ENCODE results near the gene TMC8.
A peak's percentile ranks its signal among the peaks of the same experiment; 100 is the strongest.

TMC8 gene

GRCh38 chr17:78125976-78126894 is 4.3 kb upstream of the TMC8 start:
- H3K9me3 ChIP-seq (ENCODE audit: severe bottlenecking) = no peaks in the 10 kb centered on the region
- H3K36me3 ChIP-seq (ENCODE audit: low read depth) = peaks cover 20% of the 10 kb centered on the region
- no peak overlapping the region for H3K4me3 ChIP-seq (ENCODE audit: severe bottlenecking)
- H3K27ac ChIP-seq (ENCODE audit: poor library complexity, severe bottlenecking) = peak overlapping the region; percentile 51
- no peaks in the 10 kb centered on the region for H3K27me3 ChIP-seq (ENCODE audit: insufficient read depth, poor library complexity, severe bottlenecking)
- DNase-seq (ENCODE audit: low spot score) = no peak
- H3K4me1 ChIP-seq (ENCODE audit: insufficient read depth, poor library complexity, severe bottlenecking) = peaks cover 4% of the 10 kb centered on the region
- TF ChIP-seq CTCF (IDR thresholded peaks at IDR 0.05; ENCODE audit: poor library complexity, severe bottlenecking) = no peak
- no peak for ATAC-seq (ENCODE audit: low read depth)

GRCh38 chr17:78126895-78127238 is 3.7 kb upstream of the TMC8 start:
- ATAC-seq (ENCODE audit: low read depth) = no peak
- Histone ChIP-seq H3K4me3 (ENCODE audit: severe bottlenecking) (no peak overlapping the region), H3K9me3 (ENCODE audit: severe bottlenecking) (no peaks in the 10 kb centered on the region), H3K4me1 (ENCODE audit: insufficient read depth, poor library complexity, severe bottlenecking) (peaks cover 4% of the 10 kb centered on the region), H3K27ac (ENCODE audit: poor library complexity, severe bottlenecking) (peak overlapping the region; percentile 51), H3K36me3 (ENCODE audit: low read depth) (peaks cover 20% of the 10 kb centered on the region), H3K27me3 (ENCODE audit: insufficient read depth, poor library complexity, severe bottlenecking) (no peaks in the 10 kb centered on the region)
- DNase-seq (ENCODE audit: low spot score) = no peak
- no peak for TF ChIP-seq CTCF (IDR thresholded peaks at IDR 0.05; ENCODE audit: poor library complexity, severe bottlenecking)

- peaks cover 20% of the 10 kb centered on the region for H3K36me3 ChIP-seq (ENCODE audit: low read depth)
Observed at GRCh38 chr17:78127239-78127887, 3.2 kb upstream of the TMC8 start.

GRCh38 chr17:78127888-78128550 is 2.6 kb upstream of the TMC8 start:
- H3K27ac ChIP-seq (ENCODE audit: poor library complexity, severe bottlenecking) = peak overlapping the region; percentile 51
- H3K4me3 ChIP-seq (ENCODE audit: severe bottlenecking) = peak overlapping the region; percentile 62
- no peak for TF ChIP-seq CTCF (IDR thresholded peaks at IDR 0.05; ENCODE audit: poor library complexity, severe bottlenecking)
- peaks cover 16% of the 10 kb centered on the region for H3K36me3 ChIP-seq (ENCODE audit: low read depth)
- ATAC-seq (ENCODE audit: low read depth) (peak; percentile 48), DNase-seq (ENCODE audit: low spot score) (no peak)
- H3K4me1 ChIP-seq (ENCODE audit: insufficient read depth, poor library complexity, severe bottlenecking) = peaks cover 11% of the 10 kb centered on the region
- H3K27me3 ChIP-seq (ENCODE audit: insufficient read depth, poor library complexity, severe bottlenecking) = no peaks in the 10 kb centered on the region
- no peaks in the 10 kb centered on the region for H3K9me3 ChIP-seq (ENCODE audit: severe bottlenecking)

More at GRCh38 chr17:78127239-78127887, 3.2 kb upstream of the TMC8 start:
- DNase-seq (ENCODE audit: low spot score) (no peak), ATAC-seq (ENCODE audit: low read depth) (peak; percentile 4; the same call in 2 of the 3 replicates)
- Histone ChIP-seq H3K27me3 (ENCODE audit: insufficient read depth, poor library complexity, severe bottlenecking) (no peaks in the 10 kb centered on the region), H3K9me3 (ENCODE audit: severe bottlenecking) (no peaks in the 10 kb centered on the region), H3K4me1 (ENCODE audit: insufficient read depth, poor library complexity, severe bottlenecking) (peaks cover 8% of the 10 kb centered on the region), H3K4me3 (ENCODE audit: severe bottlenecking) (peak overlapping the region; percentile 62), H3K27ac (ENCODE audit: poor library complexity, severe bottlenecking) (peak overlapping the region; percentile 51)
- TF ChIP-seq CTCF (IDR thresholded peaks at IDR 0.05; ENCODE audit: poor library complexity, severe bottlenecking) = no peak
